Measurements from ENCODE around the gene PSEN1.

DNA sequence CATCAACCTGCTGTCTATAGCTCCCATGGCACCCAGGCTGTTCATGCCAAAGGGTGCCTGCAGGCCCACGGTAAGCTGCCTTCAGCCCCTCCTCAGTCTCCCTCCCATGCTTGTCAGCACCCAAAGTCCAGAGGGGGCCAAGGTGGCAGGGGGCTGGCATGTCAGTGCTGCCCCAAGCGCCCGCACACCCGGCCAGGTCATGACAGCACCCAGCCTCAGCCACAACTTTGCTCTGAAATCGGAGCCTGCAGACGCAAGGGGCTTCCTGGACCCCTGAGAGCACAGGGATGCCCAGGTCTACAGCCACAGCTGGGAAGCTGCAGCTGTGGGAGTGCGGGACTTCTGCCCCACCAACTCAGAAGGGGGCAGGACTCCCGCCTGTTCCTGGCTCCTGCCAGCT is 72.5 kb downstream of the PSEN1 start:
- TF ChIP-seq SIN3A (IDR thresholded peaks at IDR 0.05; ENCODE audit: borderline replicate concordance, insufficient read depth, low read depth, low read length) (no peak), TCF7L2 (IDR thresholded peaks at IDR 0.05; ENCODE audit: low read depth, low read length) (no peak)
- TF ChIP-seq, protein P1, sequence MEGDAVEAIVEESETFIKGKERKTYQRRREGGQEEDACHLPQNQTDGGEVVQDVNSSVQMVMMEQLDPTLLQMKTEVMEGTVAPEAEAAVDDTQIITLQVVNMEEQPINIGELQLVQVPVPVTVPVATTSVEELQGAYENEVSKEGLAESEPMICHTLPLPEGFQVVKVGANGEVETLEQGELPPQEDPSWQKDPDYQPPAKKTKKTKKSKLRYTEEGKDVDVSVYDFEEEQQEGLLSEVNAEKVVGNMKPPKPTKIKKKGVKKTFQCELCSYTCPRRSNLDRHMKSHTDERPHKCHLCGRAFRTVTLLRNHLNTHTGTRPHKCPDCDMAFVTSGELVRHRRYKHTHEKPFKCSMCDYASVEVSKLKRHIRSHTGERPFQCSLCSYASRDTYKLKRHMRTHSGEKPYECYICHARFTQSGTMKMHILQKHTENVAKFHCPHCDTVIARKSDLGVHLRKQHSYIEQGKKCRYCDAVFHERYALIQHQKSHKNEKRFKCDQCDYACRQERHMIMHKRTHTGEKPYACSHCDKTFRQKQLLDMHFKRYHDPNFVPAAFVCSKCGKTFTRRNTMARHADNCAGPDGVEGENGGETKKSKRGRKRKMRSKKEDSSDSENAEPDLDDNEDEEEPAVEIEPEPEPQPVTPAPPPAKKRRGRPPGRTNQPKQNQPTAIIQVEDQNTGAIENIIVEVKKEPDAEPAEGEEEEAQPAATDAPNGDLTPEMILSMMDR (IDR thresholded peaks at IDR 0.05) = no peak

All from Panc1 (cell line).